ENCODE data around the gene LENG1.
A peak's percentile ranks its signal among the peaks of the same experiment; 100 is the strongest.

LENG1 gene

GRCh38 chr19:54162241-54162805 lies 2.8 kb upstream of the LENG1 start:
- no peak for DNase-seq

GRCh38 chr19:54160854-54161253 lies 1.3 kb upstream of the LENG1 start:
- no peak for DNase-seq

GRCh38 chr19:54160182-54160811 lies 776 bp upstream of the LENG1 start:
- peak; percentile 51 to 55 for DNase-seq

GRCh38 chr19:54158812-54159351 lies 639 bp downstream of the LENG1 start:
- DNase-seq: no peak

GRCh38 chr19:54156953-54157352 lies 2.6 kb downstream of the LENG1 start:
- no peak for DNase-seq

DNA sequence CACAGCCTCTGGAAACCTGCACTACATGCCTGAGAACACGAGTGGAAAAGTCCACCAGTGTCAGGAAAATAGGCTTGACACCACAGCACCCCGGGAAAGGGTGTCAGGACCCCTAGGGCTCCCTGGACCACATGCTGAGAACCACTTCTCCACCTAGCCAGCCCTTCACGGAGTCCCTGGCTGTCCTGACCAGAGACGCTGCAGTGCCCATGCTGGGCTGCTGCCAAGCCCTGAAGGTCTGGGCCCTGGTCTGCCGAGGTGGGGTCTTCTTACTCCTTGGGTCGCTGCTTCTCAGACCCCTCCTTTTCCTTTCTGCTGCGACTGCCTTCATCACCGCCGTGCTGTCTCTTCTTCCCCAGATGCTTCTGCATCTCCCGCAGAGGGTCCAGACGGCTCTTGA lies 3.0 kb downstream of the LENG1 start:
- no peak for DNase-seq

DNA sequence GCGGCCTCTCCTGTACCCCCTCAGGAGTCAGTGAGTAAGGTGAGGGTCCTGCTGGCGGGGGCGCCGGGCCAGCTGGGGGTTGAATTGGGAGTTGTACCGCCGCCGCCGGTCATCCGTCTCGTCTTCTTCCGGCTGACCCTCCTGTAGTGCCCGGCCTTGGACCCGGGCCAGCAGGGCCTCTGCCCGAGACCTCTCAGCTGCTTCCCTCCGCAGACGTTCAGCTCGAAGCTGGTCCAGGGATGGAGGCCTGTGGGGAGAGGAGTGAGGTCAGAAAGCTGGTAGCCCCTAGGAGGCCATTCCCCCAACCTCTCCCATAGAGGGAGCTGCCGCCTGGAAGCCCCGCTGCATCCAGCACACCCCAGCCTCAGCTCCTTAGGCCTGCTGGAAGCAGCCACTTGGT lies 3.8 kb downstream of the LENG1 start:
- no peak for DNase-seq

DNA sequence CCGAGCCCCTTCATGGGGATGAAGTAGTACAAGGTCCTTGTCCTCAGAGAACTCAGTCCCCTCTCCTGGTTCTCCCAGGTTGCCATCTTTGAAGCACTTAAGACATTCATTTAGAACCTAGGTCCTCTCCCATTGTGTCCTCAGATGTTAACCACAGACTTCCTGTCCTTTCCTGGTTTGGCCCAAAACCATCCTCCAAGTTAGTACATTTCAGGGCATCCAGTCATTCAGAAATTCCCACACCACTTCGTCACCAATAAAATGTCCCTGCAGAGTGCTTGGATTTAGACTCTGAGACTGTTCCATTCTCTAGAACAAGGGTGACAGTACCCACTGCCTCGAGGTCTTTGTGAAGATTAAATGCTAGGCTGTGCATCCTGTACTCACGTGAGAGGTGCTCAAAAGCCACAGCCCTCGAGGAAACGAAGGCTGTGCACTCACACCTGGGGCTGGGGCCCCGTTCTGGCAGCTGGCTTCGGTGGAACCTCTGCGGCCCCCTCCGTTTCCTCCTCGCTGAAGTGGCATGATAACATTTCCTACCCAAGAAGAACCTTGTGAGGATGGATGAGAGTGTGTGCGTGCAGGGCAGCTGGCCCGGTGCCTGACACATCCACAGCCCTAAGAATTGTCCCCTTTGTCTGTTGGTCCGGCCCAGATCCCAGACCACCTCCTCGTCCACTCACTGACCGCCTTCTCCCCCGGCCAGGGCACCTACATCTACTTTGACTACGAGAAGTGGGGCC lies 4.7 kb downstream of the LENG1 start:
- no peak for DNase-seq

DNA sequence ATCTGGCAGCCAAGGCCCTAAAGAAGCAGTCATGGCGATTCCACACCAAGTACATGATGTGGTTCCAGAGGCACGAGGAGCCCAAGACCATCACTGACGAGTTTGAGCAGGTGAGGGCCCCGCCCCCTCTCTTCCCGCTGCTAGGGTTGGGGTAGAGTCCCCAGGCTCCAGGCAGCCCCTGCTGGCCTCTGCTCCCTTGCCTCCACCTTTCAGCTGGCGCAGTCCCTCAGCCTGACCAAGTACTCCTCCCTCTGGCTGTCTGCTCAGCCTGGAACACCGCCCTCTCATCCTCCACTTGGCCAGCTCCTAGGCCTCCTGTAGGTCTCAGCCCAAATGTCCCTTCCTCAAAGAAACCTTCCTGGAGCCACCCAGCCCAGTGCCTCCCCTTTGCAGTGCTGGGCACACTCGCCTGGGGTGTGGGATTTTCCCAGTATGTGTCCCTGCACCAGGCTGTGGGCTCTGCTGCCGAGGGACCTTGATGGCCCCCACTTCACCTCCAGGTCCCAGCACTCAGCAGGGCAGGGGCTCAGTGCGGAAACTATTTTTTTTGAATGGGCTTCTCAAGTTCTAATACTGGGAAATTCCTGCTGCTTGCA lies 5.7 kb downstream of the LENG1 start:
- no peak for DNase-seq

DNA sequence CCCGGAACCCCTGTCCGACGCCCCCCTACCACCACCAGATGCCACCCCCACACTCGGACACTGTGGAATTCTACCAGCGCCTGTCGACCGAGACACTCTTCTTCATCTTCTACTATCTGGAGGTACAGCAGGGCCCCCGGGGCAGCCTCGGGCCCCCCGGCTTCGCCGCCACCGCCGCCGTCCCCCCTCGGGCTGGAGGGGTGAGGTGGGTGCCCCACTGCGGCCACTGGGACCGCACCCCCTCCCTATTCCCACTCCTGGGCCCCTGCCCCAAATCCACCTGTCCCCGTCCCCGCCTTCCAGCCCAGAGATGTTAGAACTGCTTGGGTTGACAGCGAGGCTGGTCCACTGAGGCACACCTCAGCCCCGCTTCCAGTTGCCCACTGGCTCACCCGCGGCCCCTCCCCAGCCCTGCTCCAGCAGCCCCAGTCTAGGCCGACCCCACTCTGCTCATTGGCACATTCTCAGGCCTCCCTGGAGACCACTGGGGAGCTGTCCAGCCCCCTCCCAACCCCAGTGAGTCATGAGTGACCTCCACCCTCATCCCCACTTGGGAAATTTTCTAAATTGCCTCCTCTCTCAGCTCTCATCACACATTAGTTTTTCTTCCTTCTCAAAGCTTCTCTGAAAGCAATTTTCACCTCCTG lies 6.5 kb downstream of the LENG1 start:
- DNase-seq: no peak

GRCh38 chr19:54152267-54152666 lies 7.3 kb downstream of the LENG1 start:
- DNase-seq: no peak

- no peak for DNase-seq
Measured at GRCh38 chr19:54151362-54152035, 8.0 kb downstream of the LENG1 start.

GRCh38 chr19:54149021-54149812 lies 10.3 kb downstream of the LENG1 start:
- DNase-seq: no peak

DNA sequence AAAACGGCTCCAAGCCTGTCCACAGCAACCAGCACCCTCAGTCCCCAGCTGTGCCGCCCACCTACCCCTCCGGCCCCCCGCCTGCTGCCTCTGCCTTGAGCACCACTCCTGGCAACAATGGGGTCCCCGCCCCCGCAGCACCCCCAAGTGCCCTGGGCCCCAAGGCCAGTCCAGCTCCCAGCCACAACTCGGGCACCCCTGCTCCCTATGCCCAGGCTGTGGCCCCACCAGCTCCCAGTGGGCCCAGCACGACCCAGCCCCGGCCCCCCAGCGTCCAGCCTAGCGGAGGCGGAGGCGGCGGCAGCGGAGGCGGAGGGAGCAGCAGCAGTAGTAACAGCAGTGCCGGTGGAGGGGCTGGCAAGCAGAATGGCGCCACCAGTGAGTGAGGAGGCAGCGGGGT lies 11.4 kb downstream of the LENG1 start:
- DNase-seq: no peak

DNA sequence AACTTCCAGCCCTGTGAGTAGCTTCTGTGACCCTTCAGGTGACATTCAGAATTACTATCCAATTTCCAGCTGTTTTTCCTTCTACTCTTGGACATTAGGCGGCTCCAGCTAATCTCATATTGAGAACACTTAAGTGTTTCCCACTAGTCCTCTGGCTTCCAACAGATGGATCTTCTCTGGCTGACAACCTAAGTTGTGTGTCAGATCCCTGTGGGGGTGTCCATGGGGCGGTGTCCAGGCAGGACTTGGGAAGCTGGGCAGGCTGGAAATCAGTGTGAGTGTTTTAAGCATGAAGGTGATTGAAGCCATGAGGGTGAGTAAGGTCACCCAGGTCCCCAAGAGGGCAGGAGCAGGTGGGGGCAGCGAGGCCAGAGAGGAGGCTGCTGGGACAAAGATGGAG lies 11.8 kb downstream of the LENG1 start:
- no peak for DNase-seq

DNA sequence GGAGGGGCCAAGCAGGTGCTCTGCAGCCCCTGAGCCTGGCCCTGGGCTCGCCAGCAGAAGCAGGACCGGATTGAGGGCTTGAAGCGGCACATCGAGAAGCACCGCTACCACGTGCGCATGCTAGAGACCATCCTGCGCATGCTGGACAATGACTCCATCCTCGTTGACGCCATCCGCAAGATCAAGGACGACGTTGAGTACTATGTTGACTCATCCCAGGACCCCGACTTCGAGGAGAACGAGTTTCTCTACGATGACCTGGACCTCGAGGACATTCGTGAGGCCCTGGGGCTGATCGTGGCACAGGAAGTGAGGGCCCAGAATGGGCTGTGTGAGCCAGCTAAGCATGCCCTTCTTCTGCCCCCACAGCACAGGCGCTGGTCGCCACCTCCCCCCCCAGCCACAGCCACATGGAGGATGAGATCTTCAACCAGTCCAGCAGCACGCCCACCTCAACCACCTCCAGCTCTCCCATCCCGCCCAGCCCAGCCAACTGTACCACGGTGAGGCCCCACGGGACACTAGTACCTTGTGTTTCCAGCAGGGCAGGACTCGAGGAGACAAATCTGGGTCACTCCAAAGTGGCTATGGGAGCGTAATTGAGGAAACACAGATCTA lies 13.9 kb downstream of the LENG1 start:
- DNase-seq: no peak

DNA sequence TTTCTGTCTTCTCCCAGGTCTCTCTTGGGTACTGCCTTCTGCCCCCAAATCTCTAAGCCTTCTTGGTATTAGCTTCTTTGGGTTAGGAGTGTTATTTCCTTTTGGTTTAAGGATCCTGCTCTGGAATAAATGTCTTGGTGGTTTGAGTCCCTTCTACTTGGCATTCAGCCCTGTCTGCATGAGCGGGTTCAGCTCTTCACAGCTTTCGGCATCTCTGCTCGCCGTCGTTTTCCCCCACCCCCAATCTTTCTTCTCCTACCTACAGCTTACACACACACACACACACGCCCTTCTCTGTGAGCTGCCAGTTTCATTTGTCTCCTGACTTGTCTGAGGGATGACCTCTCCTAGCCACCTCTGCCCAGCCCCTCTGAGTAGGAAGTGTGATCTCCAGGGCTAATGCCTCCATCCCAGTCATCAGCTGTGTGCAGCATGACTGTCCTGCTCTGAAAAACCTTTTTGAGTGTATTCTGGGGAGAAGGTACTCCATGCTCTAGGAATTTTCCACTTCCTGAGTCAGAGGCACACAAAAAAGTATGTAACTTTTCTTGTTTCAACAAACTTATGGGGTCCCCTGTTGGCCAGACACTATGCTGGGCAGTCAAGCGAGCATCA lies 17.2 kb downstream of the LENG1 start:
- no peak for DNase-seq

DNA sequence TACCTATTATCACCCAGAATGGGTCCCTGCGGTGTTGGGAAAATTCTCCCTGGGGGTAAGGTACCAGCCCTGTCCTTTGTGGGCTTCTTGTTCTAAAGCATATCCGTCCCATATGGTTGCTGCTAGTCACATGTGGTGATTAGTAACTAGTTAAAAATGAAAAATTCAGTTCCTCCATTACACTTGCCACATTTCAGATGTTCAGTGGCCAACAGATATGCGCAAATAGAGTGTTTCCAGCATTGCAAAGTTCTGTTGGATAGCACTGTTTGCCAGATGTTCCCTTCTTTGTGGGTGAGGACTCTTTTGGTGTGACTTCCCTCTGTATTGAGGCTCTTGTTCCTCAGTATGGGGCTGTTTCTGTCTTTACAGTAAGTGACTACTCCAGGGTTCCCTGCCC lies 18.2 kb downstream of the LENG1 start:
- DNase-seq: no peak

- no peak for DNase-seq
Measured at GRCh38 chr19:54138489-54139256, 20.8 kb downstream of the LENG1 start.

Data from NCI-H524 (cell line).